ENCODE measurements around the gene KRR1.

- TF ChIP-seq CTCF (tag by site-specific recombination; IDR thresholded peaks at IDR 0.05) (no peak), YY1 (tag by site-specific recombination; IDR thresholded peaks at IDR 0.05) (no peak)
Observed at GRCh38 chr12:75528692-75529091, 17.3 kb upstream of the KRR1 start.
